Cardiac fibroblast (primary cell): Measurements from ENCODE around the gene CNTN5.

Experiments used
- DNase-seq, 2 donors: peaks; one replicate each; pipeline versions ENCODE4 v3.0.0 to v3.0.0-alpha.2; 2010; ENCODE audit warnings: low read depth in 2 of 2
- H3K4me3 ChIP-seq, 2 donors: replicated peaks in 1 of 2; 1 replicate in 1 of 2; 2 replicates in 1 of 2; pipeline ENCODE4 v1.5.1; 2011; ENCODE audit warnings: low read depth in 2 of 2, low read length in 2 of 2, mild to moderate bottlenecking in 2 of 2, moderate library complexity in 1 of 2
- TF ChIP-seq, protein P1 (sequence below): IDR thresholded peaks from one replicate; pipeline ENCODE4 v1.5.1; 2011; ENCODE audit warnings: low read depth, mild to moderate bottlenecking, low read length, inconsistent platforms

The CNTN5 gene

DNA sequence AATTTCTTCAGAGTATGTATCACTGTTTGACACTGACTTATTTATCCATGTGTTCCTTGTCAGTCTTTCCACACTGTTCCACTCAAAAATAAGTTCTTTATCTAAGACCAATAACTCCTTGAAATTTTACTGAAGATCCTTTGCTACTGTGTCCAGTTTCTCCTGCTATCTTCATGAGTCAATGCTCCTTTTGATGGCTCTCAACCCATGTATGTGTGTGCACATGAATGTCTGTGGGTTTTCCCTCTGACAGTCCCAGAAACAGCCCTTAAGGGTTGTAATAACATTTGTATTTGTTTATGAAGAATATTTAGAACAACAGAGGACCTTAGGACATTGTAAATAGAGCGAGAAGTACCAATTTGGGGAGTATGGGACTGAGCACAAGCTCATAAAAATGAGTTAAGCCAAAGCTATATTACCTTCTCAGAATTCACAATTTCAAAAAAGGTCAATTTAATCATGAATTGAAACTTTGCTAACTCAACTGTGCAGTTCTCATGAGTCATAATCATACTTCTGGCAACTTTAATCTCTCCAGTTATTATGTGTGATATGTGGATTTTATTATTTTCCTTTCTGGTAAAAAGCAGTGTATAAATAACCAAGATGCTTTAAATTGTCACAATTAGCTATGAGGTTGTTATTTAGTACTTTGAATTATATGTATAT lies 533.6 kb downstream of the CNTN5 start:
- no peak for DNase-seq
- TF ChIP-seq, protein P1, sequence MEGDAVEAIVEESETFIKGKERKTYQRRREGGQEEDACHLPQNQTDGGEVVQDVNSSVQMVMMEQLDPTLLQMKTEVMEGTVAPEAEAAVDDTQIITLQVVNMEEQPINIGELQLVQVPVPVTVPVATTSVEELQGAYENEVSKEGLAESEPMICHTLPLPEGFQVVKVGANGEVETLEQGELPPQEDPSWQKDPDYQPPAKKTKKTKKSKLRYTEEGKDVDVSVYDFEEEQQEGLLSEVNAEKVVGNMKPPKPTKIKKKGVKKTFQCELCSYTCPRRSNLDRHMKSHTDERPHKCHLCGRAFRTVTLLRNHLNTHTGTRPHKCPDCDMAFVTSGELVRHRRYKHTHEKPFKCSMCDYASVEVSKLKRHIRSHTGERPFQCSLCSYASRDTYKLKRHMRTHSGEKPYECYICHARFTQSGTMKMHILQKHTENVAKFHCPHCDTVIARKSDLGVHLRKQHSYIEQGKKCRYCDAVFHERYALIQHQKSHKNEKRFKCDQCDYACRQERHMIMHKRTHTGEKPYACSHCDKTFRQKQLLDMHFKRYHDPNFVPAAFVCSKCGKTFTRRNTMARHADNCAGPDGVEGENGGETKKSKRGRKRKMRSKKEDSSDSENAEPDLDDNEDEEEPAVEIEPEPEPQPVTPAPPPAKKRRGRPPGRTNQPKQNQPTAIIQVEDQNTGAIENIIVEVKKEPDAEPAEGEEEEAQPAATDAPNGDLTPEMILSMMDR: no peak
- no peak overlapping the region for H3K4me3 ChIP-seq

DNA sequence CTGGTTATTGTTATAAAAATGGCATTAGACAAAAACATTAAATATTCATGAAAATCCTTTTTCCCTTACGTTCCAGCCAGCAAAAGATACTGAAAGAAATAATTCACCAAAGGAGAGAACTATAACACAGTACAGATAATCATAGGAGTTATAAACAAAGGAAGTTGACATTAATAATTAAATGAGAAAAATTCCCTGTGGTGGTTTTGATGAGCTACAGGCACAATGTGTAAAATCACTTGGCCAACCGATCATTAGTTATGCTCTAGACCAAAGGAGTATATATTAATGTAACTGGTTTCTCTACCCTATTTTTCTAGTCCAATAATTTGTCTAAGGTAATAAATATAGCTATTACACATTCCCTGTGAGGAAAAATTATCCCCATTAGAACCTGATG lies 534.7 kb downstream of the CNTN5 start:
- TF ChIP-seq, protein P1: no peak
- DNase-seq: no peak
- H3K4me3 ChIP-seq: no peak overlapping the region

DNA sequence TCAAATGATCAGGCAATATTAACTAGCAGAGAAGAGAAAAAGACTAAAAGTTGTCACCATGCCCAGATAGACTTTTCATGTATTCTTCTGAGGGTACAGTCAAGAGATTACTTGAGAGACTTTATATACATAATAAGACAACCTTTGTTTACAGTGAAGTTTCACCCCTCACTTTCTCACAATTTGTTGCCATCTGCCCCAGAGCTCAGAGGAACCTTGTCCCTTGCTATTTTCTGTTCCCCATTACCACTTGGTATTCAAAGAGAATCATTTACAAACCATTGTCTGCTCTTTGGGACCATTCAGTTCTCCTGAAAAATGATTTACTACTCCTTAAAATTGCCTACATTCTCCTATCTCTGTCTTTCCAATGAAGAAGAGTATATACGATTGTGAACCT lies 544.6 kb downstream of the CNTN5 start:
- H3K4me3 ChIP-seq: no peak overlapping the region
- TF ChIP-seq, protein P1: no peak
- DNase-seq: no peak

DNA sequence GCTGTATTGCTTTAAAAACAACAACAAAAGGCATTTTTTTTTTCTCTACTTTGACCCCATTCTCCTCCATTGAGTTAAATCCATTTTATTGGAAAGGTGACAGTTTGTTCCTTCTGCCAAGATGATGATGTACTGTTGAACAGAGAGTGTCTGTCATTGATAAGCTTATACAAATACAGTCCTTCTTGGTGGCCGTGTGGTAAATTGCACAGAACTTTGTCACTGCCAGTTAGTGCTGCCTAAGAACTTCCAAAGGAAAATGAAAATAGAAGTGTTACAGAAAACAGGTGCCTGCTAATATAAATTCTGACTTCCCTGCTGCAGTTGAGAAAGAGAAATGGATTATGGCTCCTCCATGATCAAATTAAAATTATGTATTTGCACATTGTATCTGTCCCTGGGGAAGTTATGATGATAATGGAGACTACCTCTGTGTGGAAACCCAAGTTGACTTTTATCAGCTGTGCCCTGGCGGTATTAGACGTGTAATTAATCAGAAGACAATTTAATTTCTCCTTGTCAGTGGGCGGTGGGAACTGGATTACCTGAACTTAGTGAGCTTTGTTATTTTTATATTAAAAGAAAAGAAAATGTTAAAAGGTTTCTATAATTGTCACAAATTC lies 546.7 kb downstream of the CNTN5 start:
- TF ChIP-seq, protein P1: no peak
- DNase-seq: no peak
- no peak overlapping the region for H3K4me3 ChIP-seq

DNA sequence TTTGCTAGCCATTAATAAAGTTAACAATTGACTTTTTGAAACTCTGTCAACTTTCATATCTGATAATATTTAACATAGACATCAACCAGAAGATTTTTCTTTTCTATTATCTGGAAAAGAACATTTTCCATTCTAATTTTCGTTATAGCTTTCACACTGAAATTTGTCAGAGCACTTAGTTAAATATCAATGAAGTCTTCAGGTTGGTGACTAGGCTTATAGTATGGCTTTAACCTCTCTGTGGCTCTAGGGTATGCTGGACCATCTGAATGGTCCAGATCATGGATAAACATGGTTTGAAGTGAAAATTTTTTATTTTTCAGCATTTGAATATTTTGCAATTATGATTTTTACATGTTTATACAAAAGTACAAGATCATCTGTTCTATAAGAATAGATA lies 548.1 kb downstream of the CNTN5 start:
- H3K4me3 ChIP-seq: no peak overlapping the region
- DNase-seq: no peak
- TF ChIP-seq, protein P1: no peak

DNA sequence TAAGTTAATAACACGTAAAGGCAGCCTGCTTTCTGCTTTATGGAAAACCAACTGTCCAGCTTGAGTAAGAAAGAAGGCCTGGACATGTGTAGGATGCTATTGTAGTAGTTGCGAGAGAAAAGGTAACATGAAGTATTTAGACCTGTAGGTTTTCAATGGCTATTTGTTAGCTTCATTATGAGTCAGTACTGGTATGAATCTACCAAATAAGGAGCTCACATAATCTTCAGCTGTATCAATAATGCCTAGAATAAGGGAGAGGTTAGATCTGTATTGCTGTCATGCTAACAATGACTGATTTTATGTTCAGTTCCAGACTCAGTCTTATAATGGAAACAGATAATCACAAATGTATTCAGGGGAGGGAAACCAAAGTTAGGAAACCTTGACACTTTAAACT lies 550.3 kb downstream of the CNTN5 start:
- H3K4me3 ChIP-seq: no peak overlapping the region
- TF ChIP-seq, protein P1: no peak
- no peak for DNase-seq
